Neural crest cell (in vitro differentiated cells): ENCODE measurements around the gene EMP3. TPM values are rescaled to one million over a fixed set of nuclear protein-coding genes. Genes with fewer than 3 reads are reported as not detected.
"Not testable (repeated sequence)": the region's sequence is repeated elsewhere in the genome, so short reads cannot be mapped to it uniquely, and the experiment has no call there.

Source experiments
- DNase-seq: peaks from one replicate; pipeline ENCODE4 v3.0.0; 2021; ENCODE audit warnings: low read depth, mixed read lengths, low spot score
- H3K27ac Mint-ChIP-seq: one replicate; pipeline ENCODE4 v1.8.0; 2021; ENCODE audit warnings: mild to moderate bottlenecking, mixed read lengths; ENCODE audit not compliant: unreplicated experiment
- H3K27me3 Mint-ChIP-seq: 2 replicates; pipeline ENCODE4 v1.8.0; 2021; ENCODE audit warnings: low read depth, mild to moderate bottlenecking, mixed read lengths
- H3K36me3 Mint-ChIP-seq: 2 replicates; pipeline ENCODE4 v1.8.0; 2021; ENCODE audit warnings: low read depth, mild to moderate bottlenecking, mixed read lengths
- H3K4me1 Mint-ChIP-seq: 2 replicates; pipeline ENCODE4 v1.8.0; 2021; ENCODE audit warnings: mixed read lengths
- H3K4me3 Mint-ChIP-seq: one replicate; pipeline ENCODE4 v1.8.0; 2021; ENCODE audit warnings: mild to moderate bottlenecking, mixed read lengths
- H3K9me3 Mint-ChIP-seq: 2 replicates; pipeline ENCODE4 v1.8.0; 2021; ENCODE audit warnings: mixed read lengths
- total RNA-seq: library from RNA; stranded (reverse); gene quantifications from 2 replicates; pipeline ENCODE4 v1.2.1, GENCODE V29; 2021
- TF ChIP-seq, protein P1 (sequence below): fragments of 200-600 bp; sonication (generic); conservative IDR thresholded peaks from 2 replicates; pipeline ENCODE4 v1.5.0; 2021; ENCODE audit warnings: antibody characterized with exemption, mild to moderate bottlenecking

EMP3 gene
- total RNA-seq, 1 donor from 2014 or later: 30.5 TPM

DNA sequence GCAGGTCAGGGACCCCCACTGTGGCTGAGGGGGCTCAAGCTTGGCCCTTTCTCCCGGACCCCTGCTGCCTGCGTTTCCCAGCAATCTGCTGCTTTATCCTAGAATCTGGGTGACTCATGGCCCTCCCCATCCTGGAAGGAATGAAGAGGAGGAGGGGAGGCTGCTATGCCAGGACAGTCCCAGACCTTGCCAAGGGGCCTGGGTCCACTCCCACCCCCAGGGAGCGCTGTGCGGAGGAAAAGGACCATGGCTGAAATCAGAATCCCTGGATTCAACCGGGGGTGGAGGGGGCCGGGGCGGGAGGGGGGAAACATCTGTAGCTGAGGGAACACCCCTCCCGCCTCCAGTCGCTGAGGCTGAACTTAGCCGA, 35.0 kb upstream of the EMP3 start:
- Mint-ChIP-seq H3K27me3 (peaks cover 8% of the 10 kb centered on the region), H3K4me1 (peaks cover 8% of the 10 kb centered on the region), H3K9me3 (no peaks in the 10 kb centered on the region), H3K4me3 (no peak overlapping the region), H3K36me3 (peaks cover 24% of the 10 kb centered on the region), H3K27ac (no peak overlapping the region)
- peak; percentile 42 for DNase-seq
- TF ChIP-seq, protein P1, sequence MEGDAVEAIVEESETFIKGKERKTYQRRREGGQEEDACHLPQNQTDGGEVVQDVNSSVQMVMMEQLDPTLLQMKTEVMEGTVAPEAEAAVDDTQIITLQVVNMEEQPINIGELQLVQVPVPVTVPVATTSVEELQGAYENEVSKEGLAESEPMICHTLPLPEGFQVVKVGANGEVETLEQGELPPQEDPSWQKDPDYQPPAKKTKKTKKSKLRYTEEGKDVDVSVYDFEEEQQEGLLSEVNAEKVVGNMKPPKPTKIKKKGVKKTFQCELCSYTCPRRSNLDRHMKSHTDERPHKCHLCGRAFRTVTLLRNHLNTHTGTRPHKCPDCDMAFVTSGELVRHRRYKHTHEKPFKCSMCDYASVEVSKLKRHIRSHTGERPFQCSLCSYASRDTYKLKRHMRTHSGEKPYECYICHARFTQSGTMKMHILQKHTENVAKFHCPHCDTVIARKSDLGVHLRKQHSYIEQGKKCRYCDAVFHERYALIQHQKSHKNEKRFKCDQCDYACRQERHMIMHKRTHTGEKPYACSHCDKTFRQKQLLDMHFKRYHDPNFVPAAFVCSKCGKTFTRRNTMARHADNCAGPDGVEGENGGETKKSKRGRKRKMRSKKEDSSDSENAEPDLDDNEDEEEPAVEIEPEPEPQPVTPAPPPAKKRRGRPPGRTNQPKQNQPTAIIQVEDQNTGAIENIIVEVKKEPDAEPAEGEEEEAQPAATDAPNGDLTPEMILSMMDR: no peak

GRCh38 chr19:48290771-48291488, 34.4 kb upstream of the EMP3 start:
- TF ChIP-seq, protein P1: peak; percentile 98

DNA sequence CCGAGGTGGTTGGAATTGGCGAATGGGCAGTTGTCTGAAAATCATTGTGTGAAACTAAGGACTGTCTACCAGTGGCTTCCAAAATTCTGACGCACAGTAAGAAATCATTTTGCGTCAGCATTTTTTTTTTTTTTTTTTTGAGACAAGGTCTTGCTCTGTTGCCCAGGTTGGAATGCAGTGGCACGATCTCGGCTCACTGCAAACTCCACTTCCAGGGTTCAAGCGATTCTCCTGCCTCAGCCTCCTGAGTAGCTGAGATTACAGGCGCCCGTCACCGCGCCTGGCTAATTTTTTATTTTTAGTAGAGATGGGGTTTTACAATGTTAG, 33.9 kb upstream of the EMP3 start:
- DNase-seq, H3K4me1 Mint-ChIP-seq, H3K27ac Mint-ChIP-seq, H3K27me3 Mint-ChIP-seq, H3K9me3 Mint-ChIP-seq: not testable (repeated sequence)
- peaks cover 13% of the 10 kb centered on the region for H3K36me3 Mint-ChIP-seq
- peak overlapping the region; percentile 87 for H3K4me3 Mint-ChIP-seq

More at GRCh38 chr19:48290771-48291488, 34.4 kb upstream of the EMP3 start:
- Mint-ChIP-seq H3K4me1 (peaks cover 8% of the 10 kb centered on the region), H3K27ac (no peak overlapping the region), H3K27me3 (peaks cover 8% of the 10 kb centered on the region), H3K9me3 (no peaks in the 10 kb centered on the region), H3K36me3 (peaks cover 18% of the 10 kb centered on the region), H3K4me3 (peak overlapping the region; percentile 87)
- DNase-seq: peak; percentile 90

- Mint-ChIP-seq H3K4me3 (no peak overlapping the region), H3K27me3 (peaks cover 8% of the 10 kb centered on the region), H3K4me1 (peaks cover 12% of the 10 kb centered on the region), H3K36me3 (peaks cover 7% of the 10 kb centered on the region), H3K9me3 (no peaks in the 10 kb centered on the region), H3K27ac (no peak overlapping the region)
- TF ChIP-seq, protein P1: no peak
- no peak for DNase-seq
Observed at GRCh38 chr19:48292798-48293197, 32.6 kb upstream of the EMP3 start.

DNA sequence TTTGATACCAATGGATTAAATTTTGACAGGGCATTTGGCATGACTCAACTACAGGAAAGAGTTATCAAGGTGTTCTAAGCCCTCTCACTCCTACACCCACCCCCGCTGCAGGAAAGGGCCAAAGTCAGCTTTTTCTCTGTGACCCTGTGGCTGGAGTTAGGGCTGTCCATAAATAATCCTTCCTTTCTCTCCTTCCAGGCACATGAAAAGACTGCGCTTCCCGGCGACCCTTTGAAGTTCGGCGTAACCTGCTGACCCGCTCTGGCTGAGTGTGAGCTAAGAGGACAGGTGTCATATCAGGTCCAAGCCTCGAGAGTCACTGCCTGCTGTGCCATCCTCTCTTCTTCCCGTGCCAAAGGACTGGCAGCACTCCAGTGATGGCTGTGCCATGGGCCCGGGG, 29.9 kb upstream of the EMP3 start:
- H3K27ac Mint-ChIP-seq: peak overlapping the region; percentile 71

More for the DNA sequence above, 29.9 kb upstream of the EMP3 start:
- DNase-seq: no peak
- TF ChIP-seq, protein P1: no peak
- Mint-ChIP-seq H3K9me3 (no peaks in the 10 kb centered on the region), H3K4me1 (peaks cover 12% of the 10 kb centered on the region), H3K36me3 (no peaks in the 10 kb centered on the region), H3K4me3 (no peak overlapping the region), H3K27me3 (peaks cover 8% of the 10 kb centered on the region)
